ENCODE measurements around the gene MRPL58. TPM values are rescaled to one million over a fixed set of nuclear protein-coding genes. Genes with fewer than 3 reads are reported as not detected.

MRPL58 gene
- total and polyA plus RNA-seq, 2 experiments from 2014 or later = 38.0 to 66.7 TPM

DNA sequence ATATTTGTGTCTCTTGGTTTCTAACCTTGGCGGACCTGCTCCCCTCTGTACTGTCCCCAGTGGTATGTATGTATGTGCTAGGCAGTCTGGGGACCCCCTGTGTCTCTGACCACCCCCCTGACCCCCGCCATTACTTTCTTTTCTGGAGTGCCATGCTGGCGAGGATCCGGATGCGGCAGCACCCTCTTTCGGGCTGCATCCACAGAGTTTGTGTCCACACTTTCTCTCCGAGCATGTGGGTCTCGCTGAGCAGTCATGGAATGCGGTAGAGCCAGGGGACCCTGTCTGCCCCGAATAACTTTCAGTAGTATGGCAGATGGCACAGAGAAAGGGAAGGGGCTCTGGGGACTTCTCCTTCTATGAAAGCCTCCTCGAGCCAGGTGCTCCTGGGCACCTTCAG lies 51.6 kb downstream of the MRPL58 start:
- Histone ChIP-seq H2AFZ (no peak overlapping the region), H3K4me3 (no peak overlapping the region), H3F3A (replicated peaks; ENCODE audit: low read depth) (0 out of 2 replicates have a peak, but pooled peaks cover 6% of the 10 kb centered on the region), H4K20me1 (replicated peaks; ENCODE audit: insufficient read depth) (peaks cover 10% of the 10 kb centered on the region; the same call in 1 of the 2 replicates), H3K79me2 (replicated peaks; ENCODE audit: insufficient read depth) (no peaks in the 10 kb centered on the region), H3K27me3 (ENCODE audit: insufficient read depth) (no peaks in the 10 kb centered on the region), H3K4me2 (no peak overlapping the region), H3K4me1 (ENCODE audit: insufficient read depth) (no peaks in the 10 kb centered on the region), H3K27ac (ENCODE audit: low read depth) (no peak overlapping the region), H3K9me2 (ENCODE audit: insufficient read depth) (no peaks in the 10 kb centered on the region), H3K36me3 (ENCODE audit: insufficient read depth) (peaks cover 40% of the 10 kb centered on the region)
- TF ChIP-seq, protein P1, sequence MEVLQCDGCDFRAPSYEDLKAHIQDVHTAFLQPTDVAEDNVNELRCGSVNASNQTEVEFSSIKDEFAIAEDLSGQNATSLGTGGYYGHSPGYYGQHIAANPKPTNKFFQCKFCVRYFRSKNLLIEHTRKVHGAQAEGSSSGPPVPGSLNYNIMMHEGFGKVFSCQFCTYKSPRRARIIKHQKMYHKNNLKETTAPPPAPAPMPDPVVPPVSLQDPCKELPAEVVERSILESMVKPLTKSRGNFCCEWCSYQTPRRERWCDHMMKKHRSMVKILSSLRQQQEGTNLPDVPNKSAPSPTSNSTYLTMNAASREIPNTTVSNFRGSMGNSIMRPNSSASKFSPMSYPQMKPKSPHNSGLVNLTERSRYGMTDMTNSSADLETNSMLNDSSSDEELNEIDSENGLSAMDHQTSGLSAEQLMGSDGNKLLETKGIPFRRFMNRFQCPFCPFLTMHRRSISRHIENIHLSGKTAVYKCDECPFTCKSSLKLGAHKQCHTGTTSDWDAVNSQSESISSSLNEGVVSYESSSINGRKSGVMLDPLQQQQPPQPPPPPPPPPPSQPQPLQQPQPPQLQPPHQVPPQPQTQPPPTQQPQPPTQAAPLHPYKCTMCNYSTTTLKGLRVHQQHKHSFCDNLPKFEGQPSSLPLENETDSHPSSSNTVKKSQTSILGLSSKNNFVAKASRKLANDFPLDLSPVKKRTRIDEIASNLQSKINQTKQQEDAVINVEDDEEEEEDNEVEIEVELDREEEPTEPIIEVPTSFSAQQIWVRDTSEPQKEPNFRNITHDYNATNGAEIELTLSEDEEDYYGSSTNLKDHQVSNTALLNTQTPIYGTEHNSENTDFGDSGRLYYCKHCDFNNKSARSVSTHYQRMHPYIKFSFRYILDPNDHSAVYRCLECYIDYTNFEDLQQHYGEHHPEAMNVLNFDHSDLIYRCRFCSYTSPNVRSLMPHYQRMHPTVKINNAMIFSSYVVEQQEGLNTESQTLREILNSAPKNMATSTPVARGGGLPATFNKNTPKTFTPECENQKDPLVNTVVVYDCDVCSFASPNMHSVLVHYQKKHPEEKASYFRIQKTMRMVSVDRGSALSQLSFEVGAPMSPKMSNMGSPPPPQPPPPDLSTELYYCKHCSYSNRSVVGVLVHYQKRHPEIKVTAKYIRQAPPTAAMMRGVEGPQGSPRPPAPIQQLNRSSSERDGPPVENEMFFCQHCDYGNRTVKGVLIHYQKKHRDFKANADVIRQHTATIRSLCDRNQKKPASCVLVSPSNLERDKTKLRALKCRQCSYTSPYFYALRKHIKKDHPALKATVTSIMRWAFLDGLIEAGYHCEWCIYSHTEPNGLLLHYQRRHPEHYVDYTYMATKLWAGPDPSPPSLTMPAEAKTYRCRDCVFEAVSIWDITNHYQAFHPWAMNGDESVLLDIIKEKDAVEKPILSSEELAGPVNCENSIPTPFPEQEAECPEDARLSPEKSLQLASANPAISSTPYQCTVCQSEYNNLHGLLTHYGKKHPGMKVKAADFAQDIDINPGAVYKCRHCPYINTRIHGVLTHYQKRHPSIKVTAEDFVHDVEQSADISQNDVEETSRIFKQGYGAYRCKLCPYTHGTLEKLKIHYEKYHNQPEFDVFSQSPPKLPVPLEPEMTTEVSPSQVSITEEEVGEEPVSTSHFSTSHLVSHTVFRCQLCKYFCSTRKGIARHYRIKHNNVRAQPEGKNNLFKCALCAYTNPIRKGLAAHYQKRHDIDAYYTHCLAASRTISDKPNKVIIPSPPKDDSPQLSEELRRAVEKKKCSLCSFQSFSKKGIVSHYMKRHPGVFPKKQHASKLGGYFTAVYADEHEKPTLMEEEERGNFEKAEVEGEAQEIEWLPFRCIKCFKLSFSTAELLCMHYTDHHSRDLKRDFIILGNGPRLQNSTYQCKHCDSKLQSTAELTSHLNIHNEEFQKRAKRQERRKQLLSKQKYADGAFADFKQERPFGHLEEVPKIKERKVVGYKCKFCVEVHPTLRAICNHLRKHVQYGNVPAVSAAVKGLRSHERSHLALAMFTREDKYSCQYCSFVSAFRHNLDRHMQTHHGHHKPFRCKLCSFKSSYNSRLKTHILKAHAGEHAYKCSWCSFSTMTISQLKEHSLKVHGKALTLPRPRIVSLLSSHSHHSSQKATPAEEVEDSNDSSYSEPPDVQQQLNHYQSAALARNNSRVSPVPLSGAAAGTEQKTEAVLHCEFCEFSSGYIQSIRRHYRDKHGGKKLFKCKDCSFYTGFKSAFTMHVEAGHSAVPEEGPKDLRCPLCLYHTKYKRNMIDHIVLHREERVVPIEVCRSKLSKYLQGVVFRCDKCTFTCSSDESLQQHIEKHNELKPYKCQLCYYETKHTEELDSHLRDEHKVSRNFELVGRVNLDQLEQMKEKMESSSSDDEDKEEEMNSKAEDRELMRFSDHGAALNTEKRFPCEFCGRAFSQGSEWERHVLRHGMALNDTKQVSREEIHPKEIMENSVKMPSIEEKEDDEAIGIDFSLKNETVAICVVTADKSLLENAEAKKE (CRISPR knock-in tag; IDR thresholded peaks at IDR 0.05) = no peak
- TF ChIP-seq JUNB (IDR thresholded peaks at IDR 0.05; ENCODE audit: unreplicated experiment) (no peak), NANOG (IDR thresholded peaks at IDR 0.05; ENCODE audit: borderline replicate concordance) (no peak), ZNF331 (CRISPR knock-in tag; IDR thresholded peaks at IDR 0.05; ENCODE audit: low read depth) (no peak), CREB1 (CRISPR knock-in tag; IDR thresholded peaks at IDR 0.05; ENCODE audit: low read depth) (no peak), STAT1 (IDR thresholded peaks at IDR 0.05; ENCODE audit: unreplicated experiment) (no peak), POLR2AphosphoS5 (IDR thresholded peaks at IDR 0.05; ENCODE audit: low read depth) (no peak), ZNF114 (CRISPR knock-in tag; IDR thresholded peaks at IDR 0.05) (no peak)
- TF ChIP-seq, protein P2, sequence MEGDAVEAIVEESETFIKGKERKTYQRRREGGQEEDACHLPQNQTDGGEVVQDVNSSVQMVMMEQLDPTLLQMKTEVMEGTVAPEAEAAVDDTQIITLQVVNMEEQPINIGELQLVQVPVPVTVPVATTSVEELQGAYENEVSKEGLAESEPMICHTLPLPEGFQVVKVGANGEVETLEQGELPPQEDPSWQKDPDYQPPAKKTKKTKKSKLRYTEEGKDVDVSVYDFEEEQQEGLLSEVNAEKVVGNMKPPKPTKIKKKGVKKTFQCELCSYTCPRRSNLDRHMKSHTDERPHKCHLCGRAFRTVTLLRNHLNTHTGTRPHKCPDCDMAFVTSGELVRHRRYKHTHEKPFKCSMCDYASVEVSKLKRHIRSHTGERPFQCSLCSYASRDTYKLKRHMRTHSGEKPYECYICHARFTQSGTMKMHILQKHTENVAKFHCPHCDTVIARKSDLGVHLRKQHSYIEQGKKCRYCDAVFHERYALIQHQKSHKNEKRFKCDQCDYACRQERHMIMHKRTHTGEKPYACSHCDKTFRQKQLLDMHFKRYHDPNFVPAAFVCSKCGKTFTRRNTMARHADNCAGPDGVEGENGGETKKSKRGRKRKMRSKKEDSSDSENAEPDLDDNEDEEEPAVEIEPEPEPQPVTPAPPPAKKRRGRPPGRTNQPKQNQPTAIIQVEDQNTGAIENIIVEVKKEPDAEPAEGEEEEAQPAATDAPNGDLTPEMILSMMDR (conservative IDR thresholded peaks at IDR 0.05; ENCODE audit: low read depth in 2 of 2) = no peak
- TF ChIP-seq, protein P3, sequence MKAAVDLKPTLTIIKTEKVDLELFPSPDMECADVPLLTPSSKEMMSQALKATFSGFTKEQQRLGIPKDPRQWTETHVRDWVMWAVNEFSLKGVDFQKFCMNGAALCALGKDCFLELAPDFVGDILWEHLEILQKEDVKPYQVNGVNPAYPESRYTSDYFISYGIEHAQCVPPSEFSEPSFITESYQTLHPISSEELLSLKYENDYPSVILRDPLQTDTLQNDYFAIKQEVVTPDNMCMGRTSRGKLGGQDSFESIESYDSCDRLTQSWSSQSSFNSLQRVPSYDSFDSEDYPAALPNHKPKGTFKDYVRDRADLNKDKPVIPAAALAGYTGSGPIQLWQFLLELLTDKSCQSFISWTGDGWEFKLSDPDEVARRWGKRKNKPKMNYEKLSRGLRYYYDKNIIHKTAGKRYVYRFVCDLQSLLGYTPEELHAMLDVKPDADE (IDR thresholded peaks at IDR 0.05) = no peak
- TF ChIP-seq, protein P4, sequence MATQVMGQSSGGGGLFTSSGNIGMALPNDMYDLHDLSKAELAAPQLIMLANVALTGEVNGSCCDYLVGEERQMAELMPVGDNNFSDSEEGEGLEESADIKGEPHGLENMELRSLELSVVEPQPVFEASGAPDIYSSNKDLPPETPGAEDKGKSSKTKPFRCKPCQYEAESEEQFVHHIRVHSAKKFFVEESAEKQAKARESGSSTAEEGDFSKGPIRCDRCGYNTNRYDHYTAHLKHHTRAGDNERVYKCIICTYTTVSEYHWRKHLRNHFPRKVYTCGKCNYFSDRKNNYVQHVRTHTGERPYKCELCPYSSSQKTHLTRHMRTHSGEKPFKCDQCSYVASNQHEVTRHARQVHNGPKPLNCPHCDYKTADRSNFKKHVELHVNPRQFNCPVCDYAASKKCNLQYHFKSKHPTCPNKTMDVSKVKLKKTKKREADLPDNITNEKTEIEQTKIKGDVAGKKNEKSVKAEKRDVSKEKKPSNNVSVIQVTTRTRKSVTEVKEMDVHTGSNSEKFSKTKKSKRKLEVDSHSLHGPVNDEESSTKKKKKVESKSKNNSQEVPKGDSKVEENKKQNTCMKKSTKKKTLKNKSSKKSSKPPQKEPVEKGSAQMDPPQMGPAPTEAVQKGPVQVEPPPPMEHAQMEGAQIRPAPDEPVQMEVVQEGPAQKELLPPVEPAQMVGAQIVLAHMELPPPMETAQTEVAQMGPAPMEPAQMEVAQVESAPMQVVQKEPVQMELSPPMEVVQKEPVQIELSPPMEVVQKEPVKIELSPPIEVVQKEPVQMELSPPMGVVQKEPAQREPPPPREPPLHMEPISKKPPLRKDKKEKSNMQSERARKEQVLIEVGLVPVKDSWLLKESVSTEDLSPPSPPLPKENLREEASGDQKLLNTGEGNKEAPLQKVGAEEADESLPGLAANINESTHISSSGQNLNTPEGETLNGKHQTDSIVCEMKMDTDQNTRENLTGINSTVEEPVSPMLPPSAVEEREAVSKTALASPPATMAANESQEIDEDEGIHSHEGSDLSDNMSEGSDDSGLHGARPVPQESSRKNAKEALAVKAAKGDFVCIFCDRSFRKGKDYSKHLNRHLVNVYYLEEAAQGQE (IDR thresholded peaks at IDR 0.05; ENCODE audit: unreplicated experiment) = no peak
- peaks cover 56% of the 10 kb centered on the region for H3K36me3 Mint-ChIP-seq (ENCODE audit: low read depth)
- no peak for DNase-seq (ENCODE audit: low spot score)
- no peak overlapping the region for H3K27ac Mint-ChIP-seq
- ATAC-seq = no peak
- no peak overlapping the region for H3K4me3 Mint-ChIP-seq
- peaks cover 10% of the 10 kb centered on the region for H3K27me3 Mint-ChIP-seq (ENCODE audit: insufficient read depth, low read depth, poor library complexity)
- H3K4me1 Mint-ChIP-seq = no peaks in the 10 kb centered on the region
- no peaks in the 10 kb centered on the region for H3K9me3 Mint-ChIP-seq
